Measurements from ENCODE around the gene KLHL24. TPM values are rescaled to one million over a fixed set of nuclear protein-coding genes. Genes with fewer than 3 reads are reported as not detected.

The KLHL24 gene
- total RNA-seq, 1 experiment from 2014 or later: 33.9 TPM

DNA sequence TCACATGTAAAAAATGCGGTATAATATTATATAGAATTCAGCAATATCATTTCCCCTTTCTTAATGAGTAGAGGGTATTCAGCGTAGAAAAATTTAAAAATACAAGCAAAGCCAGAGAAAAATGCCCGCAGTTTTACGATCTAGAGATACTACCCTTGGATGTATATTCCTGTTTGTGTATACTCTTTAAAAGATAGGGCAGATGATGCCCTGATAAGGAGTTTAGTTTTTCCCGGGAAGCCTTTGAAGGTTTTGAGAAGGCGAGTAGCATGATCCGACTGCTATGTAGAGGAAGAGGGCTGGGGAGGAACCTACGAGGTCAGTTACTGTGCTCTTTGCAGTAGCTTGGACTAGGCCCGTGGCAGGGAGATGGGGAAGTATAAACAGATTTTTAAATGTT, 63.3 kb downstream of the KLHL24 start:
- Mint-ChIP-seq H3K4me1 (peaks cover 40% of the 10 kb centered on the region), H3K4me3 (peak overlapping the region; percentile 82), H3K9me3 (no peaks in the 10 kb centered on the region), H3K36me3 (peaks cover 5% of the 10 kb centered on the region), H3K27ac (peak overlapping the region; percentile 32), H3K27me3 (ENCODE audit: low read depth) (no peaks in the 10 kb centered on the region)
- ATAC-seq (no peak), DNase-seq (ENCODE audit: low spot score) (no peak)
- ChIA-PET CTCF (interaction anchor here (0.7 kb wide), 2 partner anchors 62 to 69 kb away, joined by 3 read pairs; no protein-coding TSS in a partner anchor), POLR2A (interaction anchor here (1.0 to 2.1 kb wide), 2 partner anchors 62 to 64 kb away, joined by 4 to 9 read pairs; partner anchors contain the start of gene KLHL24)
- TF ChIP-seq, protein P1, sequence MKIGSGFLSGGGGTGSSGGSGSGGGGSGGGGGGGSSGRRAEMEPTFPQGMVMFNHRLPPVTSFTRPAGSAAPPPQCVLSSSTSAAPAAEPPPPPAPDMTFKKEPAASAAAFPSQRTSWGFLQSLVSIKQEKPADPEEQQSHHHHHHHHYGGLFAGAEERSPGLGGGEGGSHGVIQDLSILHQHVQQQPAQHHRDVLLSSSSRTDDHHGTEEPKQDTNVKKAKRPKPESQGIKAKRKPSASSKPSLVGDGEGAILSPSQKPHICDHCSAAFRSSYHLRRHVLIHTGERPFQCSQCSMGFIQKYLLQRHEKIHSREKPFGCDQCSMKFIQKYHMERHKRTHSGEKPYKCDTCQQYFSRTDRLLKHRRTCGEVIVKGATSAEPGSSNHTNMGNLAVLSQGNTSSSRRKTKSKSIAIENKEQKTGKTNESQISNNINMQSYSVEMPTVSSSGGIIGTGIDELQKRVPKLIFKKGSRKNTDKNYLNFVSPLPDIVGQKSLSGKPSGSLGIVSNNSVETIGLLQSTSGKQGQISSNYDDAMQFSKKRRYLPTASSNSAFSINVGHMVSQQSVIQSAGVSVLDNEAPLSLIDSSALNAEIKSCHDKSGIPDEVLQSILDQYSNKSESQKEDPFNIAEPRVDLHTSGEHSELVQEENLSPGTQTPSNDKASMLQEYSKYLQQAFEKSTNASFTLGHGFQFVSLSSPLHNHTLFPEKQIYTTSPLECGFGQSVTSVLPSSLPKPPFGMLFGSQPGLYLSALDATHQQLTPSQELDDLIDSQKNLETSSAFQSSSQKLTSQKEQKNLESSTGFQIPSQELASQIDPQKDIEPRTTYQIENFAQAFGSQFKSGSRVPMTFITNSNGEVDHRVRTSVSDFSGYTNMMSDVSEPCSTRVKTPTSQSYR (CRISPR knock-in tag; IDR thresholded peaks at IDR 0.05): no peak
- TF ChIP-seq NFE2L1 (CRISPR knock-in tag; IDR thresholded peaks at IDR 0.05) (no peak), SMAD3 (CRISPR knock-in tag; IDR thresholded peaks at IDR 0.05; ENCODE audit: borderline replicate concordance) (no peak), ZNF263 (CRISPR knock-in tag; IDR thresholded peaks at IDR 0.05; ENCODE audit: low read depth) (no peak), HMGA2 (CRISPR knock-in tag; IDR thresholded peaks at IDR 0.05) (no peak), ATF1 (CRISPR knock-in tag; IDR thresholded peaks at IDR 0.05) (no peak), NR3C1 (CRISPR knock-in tag; conservative IDR thresholded peaks at IDR 0.05; ENCODE audit: low read depth) (no peak), FOXJ3 (CRISPR knock-in tag; IDR thresholded peaks at IDR 0.05; ENCODE audit: borderline replicate concordance) (no peak)
- TF ChIP-seq, protein P2, sequence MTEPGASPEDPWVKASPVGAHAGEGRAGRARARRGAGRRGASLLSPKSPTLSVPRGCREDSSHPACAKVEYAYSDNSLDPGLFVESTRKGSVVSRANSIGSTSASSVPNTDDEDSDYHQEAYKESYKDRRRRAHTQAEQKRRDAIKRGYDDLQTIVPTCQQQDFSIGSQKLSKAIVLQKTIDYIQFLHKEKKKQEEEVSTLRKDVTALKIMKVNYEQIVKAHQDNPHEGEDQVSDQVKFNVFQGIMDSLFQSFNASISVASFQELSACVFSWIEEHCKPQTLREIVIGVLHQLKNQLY (CRISPR knock-in tag; IDR thresholded peaks at IDR 0.05): no peak
- TF ChIP-seq, protein P3, sequence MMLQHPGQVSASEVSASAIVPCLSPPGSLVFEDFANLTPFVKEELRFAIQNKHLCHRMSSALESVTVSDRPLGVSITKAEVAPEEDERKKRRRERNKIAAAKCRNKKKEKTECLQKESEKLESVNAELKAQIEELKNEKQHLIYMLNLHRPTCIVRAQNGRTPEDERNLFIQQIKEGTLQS (CRISPR knock-in tag; conservative IDR thresholded peaks at IDR 0.05): no peak

DNA sequence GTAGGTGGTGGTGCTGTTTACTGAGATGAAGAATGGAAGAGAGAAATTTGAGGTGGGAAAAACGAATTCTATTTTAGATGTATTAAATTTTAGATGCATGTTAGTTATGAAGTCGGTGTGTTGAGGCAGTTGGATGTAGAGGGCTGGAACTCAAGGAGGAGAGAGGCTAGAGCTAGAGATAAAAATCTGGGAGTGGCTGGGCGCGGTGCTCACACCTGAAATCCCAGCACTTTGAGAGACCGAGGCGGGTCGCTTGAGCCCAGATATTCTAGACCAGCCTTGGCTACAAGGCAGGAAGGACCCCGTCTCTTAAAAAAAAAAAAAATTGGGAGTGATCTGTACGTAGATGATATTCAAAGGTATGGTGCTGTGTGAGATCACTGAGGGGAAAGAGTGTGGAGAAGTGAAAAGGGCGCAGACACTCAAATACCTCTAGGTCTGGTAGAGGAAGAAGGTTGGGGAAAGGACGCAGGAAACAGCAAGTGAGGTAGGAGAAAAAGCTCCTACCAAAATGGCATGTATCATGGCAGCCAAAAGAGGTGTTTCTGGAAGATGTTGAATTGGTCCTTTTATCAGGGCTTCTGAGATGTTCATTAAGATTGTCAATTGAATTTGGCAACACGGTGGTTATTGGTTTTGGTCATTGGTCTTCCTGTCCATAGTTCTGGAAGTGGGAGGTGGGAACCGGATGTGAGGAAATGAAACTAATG, 64.0 kb downstream of the KLHL24 start:
- ATAC-seq (no peak), DNase-seq (ENCODE audit: low spot score) (no peak)
- TF ChIP-seq ZNF416 (CRISPR knock-in tag; IDR thresholded peaks at IDR 0.05) (no peak), ELF4 (CRISPR knock-in tag; IDR thresholded peaks at IDR 0.05; ENCODE audit: low read depth) (no peak), SMAD4 (CRISPR knock-in tag; IDR thresholded peaks at IDR 0.05) (no peak), GTF2I (CRISPR knock-in tag; conservative IDR thresholded peaks at IDR 0.05) (no peak), TEAD1 (CRISPR knock-in tag; IDR thresholded peaks at IDR 0.05) (no peak), ESRRA (CRISPR knock-in tag; IDR thresholded peaks at IDR 0.05; ENCODE audit: borderline replicate concordance) (no peak), ZNF396 (CRISPR knock-in tag; IDR thresholded peaks at IDR 0.05; ENCODE audit: borderline replicate concordance) (no peak)
- TF ChIP-seq, protein P4, sequence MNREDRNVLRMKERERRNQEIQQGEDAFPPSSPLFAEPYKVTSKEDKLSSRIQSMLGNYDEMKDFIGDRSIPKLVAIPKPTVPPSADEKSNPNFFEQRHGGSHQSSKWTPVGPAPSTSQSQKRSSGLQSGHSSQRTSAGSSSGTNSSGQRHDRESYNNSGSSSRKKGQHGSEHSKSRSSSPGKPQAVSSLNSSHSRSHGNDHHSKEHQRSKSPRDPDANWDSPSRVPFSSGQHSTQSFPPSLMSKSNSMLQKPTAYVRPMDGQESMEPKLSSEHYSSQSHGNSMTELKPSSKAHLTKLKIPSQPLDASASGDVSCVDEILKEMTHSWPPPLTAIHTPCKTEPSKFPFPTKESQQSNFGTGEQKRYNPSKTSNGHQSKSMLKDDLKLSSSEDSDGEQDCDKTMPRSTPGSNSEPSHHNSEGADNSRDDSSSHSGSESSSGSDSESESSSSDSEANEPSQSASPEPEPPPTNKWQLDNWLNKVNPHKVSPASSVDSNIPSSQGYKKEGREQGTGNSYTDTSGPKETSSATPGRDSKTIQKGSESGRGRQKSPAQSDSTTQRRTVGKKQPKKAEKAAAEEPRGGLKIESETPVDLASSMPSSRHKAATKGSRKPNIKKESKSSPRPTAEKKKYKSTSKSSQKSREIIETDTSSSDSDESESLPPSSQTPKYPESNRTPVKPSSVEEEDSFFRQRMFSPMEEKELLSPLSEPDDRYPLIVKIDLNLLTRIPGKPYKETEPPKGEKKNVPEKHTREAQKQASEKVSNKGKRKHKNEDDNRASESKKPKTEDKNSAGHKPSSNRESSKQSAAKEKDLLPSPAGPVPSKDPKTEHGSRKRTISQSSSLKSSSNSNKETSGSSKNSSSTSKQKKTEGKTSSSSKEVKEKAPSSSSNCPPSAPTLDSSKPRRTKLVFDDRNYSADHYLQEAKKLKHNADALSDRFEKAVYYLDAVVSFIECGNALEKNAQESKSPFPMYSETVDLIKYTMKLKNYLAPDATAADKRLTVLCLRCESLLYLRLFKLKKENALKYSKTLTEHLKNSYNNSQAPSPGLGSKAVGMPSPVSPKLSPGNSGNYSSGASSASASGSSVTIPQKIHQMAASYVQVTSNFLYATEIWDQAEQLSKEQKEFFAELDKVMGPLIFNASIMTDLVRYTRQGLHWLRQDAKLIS (CRISPR knock-in tag; IDR thresholded peaks at IDR 0.05; ENCODE audit: borderline replicate concordance): no peak
- TF ChIP-seq, protein P5, sequence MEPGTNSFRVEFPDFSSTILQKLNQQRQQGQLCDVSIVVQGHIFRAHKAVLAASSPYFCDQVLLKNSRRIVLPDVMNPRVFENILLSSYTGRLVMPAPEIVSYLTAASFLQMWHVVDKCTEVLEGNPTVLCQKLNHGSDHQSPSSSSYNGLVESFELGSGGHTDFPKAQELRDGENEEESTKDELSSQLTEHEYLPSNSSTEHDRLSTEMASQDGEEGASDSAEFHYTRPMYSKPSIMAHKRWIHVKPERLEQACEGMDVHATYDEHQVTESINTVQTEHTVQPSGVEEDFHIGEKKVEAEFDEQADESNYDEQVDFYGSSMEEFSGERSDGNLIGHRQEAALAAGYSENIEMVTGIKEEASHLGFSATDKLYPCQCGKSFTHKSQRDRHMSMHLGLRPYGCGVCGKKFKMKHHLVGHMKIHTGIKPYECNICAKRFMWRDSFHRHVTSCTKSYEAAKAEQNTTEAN (CRISPR knock-in tag; IDR thresholded peaks at IDR 0.05): no peak
- TF ChIP-seq, protein P6, sequence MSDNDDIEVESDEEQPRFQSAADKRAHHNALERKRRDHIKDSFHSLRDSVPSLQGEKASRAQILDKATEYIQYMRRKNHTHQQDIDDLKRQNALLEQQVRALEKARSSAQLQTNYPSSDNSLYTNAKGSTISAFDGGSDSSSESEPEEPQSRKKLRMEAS (CRISPR knock-in tag; IDR thresholded peaks at IDR 0.05): no peak
- Mint-ChIP-seq H3K4me1 (peaks cover 39% of the 10 kb centered on the region), H3K27ac (peak overlapping the region; percentile 32), H3K36me3 (peaks cover 5% of the 10 kb centered on the region), H3K4me3 (peak overlapping the region; percentile 82), H3K27me3 (ENCODE audit: low read depth) (no peaks in the 10 kb centered on the region), H3K9me3 (no peaks in the 10 kb centered on the region)
- CTCF ChIA-PET: interaction anchor here (0.7 kb wide), 1 partner anchor 70 kb away, joined by 3 read pairs; no protein-coding TSS in a partner anchor
- POLR2A ChIA-PET: no interaction called here

All from WTC11 (cell line).